ENCODE data around the gene RHOF.

The RHOF gene

GRCh38 chr12:121781484-121781997 lies 11.9 kb downstream of the RHOF start:
- TF ChIP-seq CTCF (conservative IDR thresholded peaks at IDR 0.05), result no peak
- H3K27ac ChIP-seq, result no peak overlapping the region

GRCh38 chr12:121780429-121780828 lies 13.1 kb downstream of the RHOF start:
- no peak overlapping the region for H3K27ac ChIP-seq
- no peak for TF ChIP-seq CTCF (conservative IDR thresholded peaks at IDR 0.05)

GRCh38 chr12:121779422-121779895 lies 14.0 kb downstream of the RHOF start:
- no peak for TF ChIP-seq CTCF (conservative IDR thresholded peaks at IDR 0.05)
- H3K27ac ChIP-seq, result no peak overlapping the region

- no peak for TF ChIP-seq CTCF (conservative IDR thresholded peaks at IDR 0.05)
- no peak overlapping the region for H3K27ac ChIP-seq
Observed at GRCh38 chr12:121778567-121779421, 14.7 kb downstream of the RHOF start.

- TF ChIP-seq CTCF (conservative IDR thresholded peaks at IDR 0.05), result peak; percentile 98
- H3K27ac ChIP-seq, result peak overlapping the region; percentile 11; the same call in 1 of the 2 replicates
Observed at GRCh38 chr12:121776190-121777098, 17.0 kb downstream of the RHOF start.

GRCh38 chr12:121775501-121775900 lies 18.0 kb downstream of the RHOF start:
- TF ChIP-seq CTCF (conservative IDR thresholded peaks at IDR 0.05), result no peak
- H3K27ac ChIP-seq, result no peak overlapping the region; the same call in 1 of the 2 replicates
